ELR (cell line): ENCODE data around the gene SLC30A7.

Experiments
- DNase-seq: peaks from one replicate; pipeline ENCODE4 v3.0.0-alpha.2; 2015; ENCODE audit warnings: low read depth

The SLC30A7 gene

DNA sequence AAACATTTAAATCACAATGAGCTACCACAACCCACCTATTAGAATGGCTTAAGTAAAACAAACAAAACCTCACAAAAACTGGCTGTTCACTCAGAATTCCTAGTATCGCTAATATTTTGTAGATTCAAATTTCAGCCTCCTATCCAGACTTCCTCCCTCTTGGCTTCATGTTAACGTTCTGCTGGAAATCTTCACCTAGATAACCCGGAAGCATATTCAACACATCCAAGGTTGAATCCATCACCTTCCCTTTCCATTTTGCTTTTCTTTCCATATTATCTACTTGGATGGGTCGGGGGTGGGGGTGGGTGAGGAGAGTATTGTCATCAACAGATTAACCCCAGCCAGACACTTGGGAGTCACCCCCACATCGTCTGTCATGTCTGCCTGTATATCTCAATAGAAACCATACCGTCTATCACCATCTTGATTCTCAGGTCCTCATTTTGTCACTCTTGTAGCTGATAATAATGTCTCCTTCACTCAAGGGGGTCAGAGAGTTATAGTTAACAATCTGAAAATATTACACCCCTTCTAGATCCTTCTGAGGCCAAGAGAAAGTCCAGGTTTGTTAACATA is 131.4 kb downstream of the SLC30A7 start:
- DNase-seq: no peak

DNA sequence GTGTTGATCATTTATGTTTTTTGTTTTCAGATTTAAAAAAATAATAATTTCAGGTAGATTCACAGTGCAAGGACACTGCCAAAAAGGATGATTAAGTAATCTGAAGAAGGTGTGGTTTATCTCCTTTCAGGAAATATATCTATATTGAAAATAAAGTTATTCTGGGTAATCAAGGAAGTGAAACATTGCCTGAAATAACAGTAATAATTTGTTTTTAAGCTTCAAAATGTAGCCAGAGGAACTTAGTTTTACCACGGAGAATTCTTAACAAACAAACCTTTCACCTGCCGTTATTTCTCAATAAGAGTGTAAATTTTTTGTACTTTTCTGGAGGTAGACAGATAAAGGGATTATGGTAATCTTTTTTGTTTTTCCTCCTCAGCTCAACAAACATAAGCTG is 132.6 kb downstream of the SLC30A7 start:
- no peak for DNase-seq

DNA sequence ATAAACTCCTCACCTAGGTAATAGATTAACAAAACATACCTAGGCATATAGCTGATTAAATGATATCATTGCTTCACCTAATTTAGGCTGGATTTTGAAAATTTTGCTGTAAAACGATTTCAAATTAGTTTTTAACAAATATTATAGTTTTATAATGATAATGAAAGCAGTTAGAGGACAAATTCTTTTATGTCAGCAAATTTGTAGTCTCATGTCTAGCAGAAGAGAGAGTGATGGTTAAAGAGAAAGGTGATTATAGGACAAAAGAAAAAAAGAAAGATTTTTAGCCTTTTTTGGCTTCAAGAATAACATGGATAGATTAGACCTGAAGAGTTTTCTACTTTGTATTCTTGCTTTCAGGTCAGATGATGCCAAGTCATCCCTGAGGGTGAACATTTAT is 133.3 kb downstream of the SLC30A7 start:
- no peak for DNase-seq

DNA sequence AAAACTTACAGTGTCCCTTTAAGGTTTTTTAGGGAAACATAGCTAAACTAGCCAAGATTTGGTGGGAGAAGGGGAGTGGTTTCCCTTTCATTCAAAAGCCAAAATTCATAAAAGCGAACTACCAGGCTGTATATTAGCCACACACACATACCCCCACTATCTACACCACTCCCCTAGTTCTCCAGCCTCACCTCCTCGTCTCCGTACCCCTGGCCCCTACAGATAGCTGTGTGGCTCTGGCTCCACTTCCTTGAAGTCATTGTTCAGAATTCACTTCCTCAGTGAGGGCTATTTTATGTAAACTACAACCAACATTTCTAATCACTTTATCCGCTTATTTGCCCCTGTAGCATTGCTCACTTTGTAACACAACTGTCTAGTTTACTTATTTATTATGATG is 135.0 kb downstream of the SLC30A7 start:
- no peak for DNase-seq
